Measurements from ENCODE around the gene INTS3. TPM values are rescaled to one million over a fixed set of nuclear protein-coding genes. Genes with fewer than 3 reads are reported as not detected.

Gene INTS3
- total RNA-seq, 1 donor from 2014 or later, result 72.3 TPM

- Histone ChIP-seq H3K36me3 (no peaks in the 10 kb centered on the region), H3K4me3 (no peak overlapping the region), H3K4me1 (peaks cover 6% of the 10 kb centered on the region), H3K27me3 (no peaks in the 10 kb centered on the region), H3K9me3 (no peaks in the 10 kb centered on the region), H3K27ac (no peak overlapping the region)
- intact Hi-C loops (cut with DNase I), result loop anchor here (5.0 kb wide), 1 partner anchor 191 kb away; the partner anchor contains the start of gene RAB13
- peak; percentile 54 for DNase-seq
- ATAC-seq, result no peak
- TF ChIP-seq CTCF (IDR thresholded peaks at IDR 0.05), result no peak
Observed at GRCh38 chr1:153795934-153796785, 68.3 kb downstream of the INTS3 start.

- TF ChIP-seq CTCF (IDR thresholded peaks at IDR 0.05), result peak; percentile 92
- no peak overlapping the region for H3K27ac ChIP-seq
- H3K4me1 ChIP-seq, result no peaks in the 10 kb centered on the region
- H3K9me3 ChIP-seq, result no peaks in the 10 kb centered on the region
- intact Hi-C loops (cut with DNase I), result loop anchor here (5.0 kb wide), 1 partner anchor 190 kb away; the partner anchor contains the start of gene RAB13
- peak; percentile 76 for DNase-seq
- ATAC-seq, result peak; percentile 82
- no peaks in the 10 kb centered on the region for H3K27me3 ChIP-seq
- H3K36me3 ChIP-seq, result no peaks in the 10 kb centered on the region
- no peak overlapping the region for H3K4me3 ChIP-seq
Observed at GRCh38 chr1:153796786-153797659, 69.2 kb downstream of the INTS3 start.

- H3K27ac ChIP-seq, result no peak overlapping the region
- no peak for TF ChIP-seq CTCF (IDR thresholded peaks at IDR 0.05)
- no peak overlapping the region for H3K4me3 ChIP-seq
- no peaks in the 10 kb centered on the region for H3K36me3 ChIP-seq
- H3K4me1 ChIP-seq, result peaks cover 3% of the 10 kb centered on the region
- no peaks in the 10 kb centered on the region for H3K27me3 ChIP-seq
- ATAC-seq, result no peak
- intact Hi-C loops (cut with DNase I), result loop anchor here (5.0 kb wide), 1 partner anchor 189 kb away; the partner anchor contains the start of gene RAB13
- no peaks in the 10 kb centered on the region for H3K9me3 ChIP-seq
- peak; percentile 34 for DNase-seq
Observed at GRCh38 chr1:153798468-153798780, 70.6 kb downstream of the INTS3 start.

GRCh38 chr1:153799016-153799415 is 71.2 kb downstream of the INTS3 start:
- intact Hi-C loops (cut with DNase I), result loop anchor here (5.0 kb wide), 1 partner anchor 188 kb away; the partner anchor contains the start of gene RAB13
- TF ChIP-seq CTCF (IDR thresholded peaks at IDR 0.05), result no peak

GRCh38 chr1:153799566-153800465 is 72.0 kb downstream of the INTS3 start:
- H3K4me3 ChIP-seq, result no peak overlapping the region
- H3K9me3 ChIP-seq, result no peaks in the 10 kb centered on the region
- peak; percentile 62 for DNase-seq
- peaks cover 8% of the 10 kb centered on the region for H3K4me1 ChIP-seq
- intact Hi-C loops (cut with DNase I), result loop anchor here (5.0 kb wide), 1 partner anchor 187 kb away; the partner anchor contains the start of gene RAB13
- H3K27me3 ChIP-seq, result no peaks in the 10 kb centered on the region
- H3K36me3 ChIP-seq, result no peaks in the 10 kb centered on the region
- ATAC-seq, result no peak
- no peak overlapping the region for H3K27ac ChIP-seq
- no peak for TF ChIP-seq CTCF (IDR thresholded peaks at IDR 0.05)

More at GRCh38 chr1:153799016-153799415, 71.2 kb downstream of the INTS3 start:
- Histone ChIP-seq H3K27ac (no peak overlapping the region), H3K36me3 (no peaks in the 10 kb centered on the region), H3K27me3 (no peaks in the 10 kb centered on the region), H3K9me3 (no peaks in the 10 kb centered on the region), H3K4me1 (peaks cover 8% of the 10 kb centered on the region), H3K4me3 (no peak overlapping the region)
- DNase-seq, result peak; percentile 19
- ATAC-seq, result no peak

Data from upper lobe of right lung (tissue), 1 donor.